ENCODE data around the gene PEAK1.
"Not testable (repeated sequence)": the region's sequence is repeated elsewhere in the genome, so short reads cannot be mapped to it uniquely, and the experiment has no call there.

DNA sequence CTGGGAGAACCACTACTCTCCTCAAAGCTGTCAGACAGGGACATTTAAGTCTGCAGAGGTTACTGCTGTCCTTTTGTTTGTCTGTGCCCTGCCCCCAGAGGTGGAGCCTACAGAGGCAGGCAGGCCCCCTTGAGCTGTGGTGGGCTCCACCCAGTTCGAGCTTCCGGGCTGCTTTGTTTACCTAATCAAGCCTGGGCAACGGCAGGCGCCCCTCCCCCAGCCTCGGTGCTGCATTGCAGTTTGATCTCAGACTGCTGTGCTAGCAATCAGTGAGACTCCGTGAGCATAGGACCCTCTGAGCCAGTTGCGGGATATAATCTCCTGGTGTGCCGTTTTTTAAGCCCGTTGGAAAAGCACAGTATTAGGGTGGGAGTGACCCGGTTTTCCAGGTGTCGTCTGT, 263.9 kb downstream of the PEAK1 start:
- TF ChIP-seq, protein P1, sequence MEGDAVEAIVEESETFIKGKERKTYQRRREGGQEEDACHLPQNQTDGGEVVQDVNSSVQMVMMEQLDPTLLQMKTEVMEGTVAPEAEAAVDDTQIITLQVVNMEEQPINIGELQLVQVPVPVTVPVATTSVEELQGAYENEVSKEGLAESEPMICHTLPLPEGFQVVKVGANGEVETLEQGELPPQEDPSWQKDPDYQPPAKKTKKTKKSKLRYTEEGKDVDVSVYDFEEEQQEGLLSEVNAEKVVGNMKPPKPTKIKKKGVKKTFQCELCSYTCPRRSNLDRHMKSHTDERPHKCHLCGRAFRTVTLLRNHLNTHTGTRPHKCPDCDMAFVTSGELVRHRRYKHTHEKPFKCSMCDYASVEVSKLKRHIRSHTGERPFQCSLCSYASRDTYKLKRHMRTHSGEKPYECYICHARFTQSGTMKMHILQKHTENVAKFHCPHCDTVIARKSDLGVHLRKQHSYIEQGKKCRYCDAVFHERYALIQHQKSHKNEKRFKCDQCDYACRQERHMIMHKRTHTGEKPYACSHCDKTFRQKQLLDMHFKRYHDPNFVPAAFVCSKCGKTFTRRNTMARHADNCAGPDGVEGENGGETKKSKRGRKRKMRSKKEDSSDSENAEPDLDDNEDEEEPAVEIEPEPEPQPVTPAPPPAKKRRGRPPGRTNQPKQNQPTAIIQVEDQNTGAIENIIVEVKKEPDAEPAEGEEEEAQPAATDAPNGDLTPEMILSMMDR (optimal IDR thresholded peaks at IDR 0.05 in 1 of 3, IDR thresholded peaks at IDR 0.05 in 1 of 3, conservative IDR thresholded peaks at IDR 0.05 in 1 of 3; ENCODE audit: extremely low read depth in 1 of 3, insufficient read depth in 2 of 3, low read length in 3 of 3): not testable (repeated sequence)
- TF ChIP-seq EZH2 (IDR thresholded peaks at IDR 0.05; ENCODE audit: low read length): not testable (repeated sequence)

Measured in keratinocyte (primary cell).